ENCODE data around the gene COPS9. TPM values are rescaled to one million over a fixed set of nuclear protein-coding genes. Genes with fewer than 3 reads are reported as not detected.

The COPS9 gene
- total RNA-seq, 1 donor from 2014 or later, result 98.1 TPM

DNA sequence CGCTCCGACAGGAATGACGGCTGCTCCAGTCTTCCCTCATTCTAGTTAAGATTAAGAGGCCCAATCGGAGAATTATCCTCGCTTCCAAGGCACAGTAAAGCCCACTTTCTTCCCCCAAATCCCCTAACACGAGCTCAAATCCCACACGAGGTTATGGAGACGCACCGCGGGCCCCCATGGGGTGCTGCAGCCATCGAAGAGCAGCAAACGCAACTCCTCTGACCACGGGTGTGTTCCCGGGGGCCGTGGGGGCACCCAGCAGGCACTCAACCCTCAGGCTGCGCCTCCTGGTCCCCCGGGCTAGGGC is 446 bp downstream of the COPS9 start:
- H3K36me3 ChIP-seq, result peaks cover 31% of the 10 kb centered on the region
- no peaks in the 10 kb centered on the region for H3K27me3 ChIP-seq
- H3K4me1 ChIP-seq, result peaks cover 10% of the 10 kb centered on the region
- TF ChIP-seq, protein P1, sequence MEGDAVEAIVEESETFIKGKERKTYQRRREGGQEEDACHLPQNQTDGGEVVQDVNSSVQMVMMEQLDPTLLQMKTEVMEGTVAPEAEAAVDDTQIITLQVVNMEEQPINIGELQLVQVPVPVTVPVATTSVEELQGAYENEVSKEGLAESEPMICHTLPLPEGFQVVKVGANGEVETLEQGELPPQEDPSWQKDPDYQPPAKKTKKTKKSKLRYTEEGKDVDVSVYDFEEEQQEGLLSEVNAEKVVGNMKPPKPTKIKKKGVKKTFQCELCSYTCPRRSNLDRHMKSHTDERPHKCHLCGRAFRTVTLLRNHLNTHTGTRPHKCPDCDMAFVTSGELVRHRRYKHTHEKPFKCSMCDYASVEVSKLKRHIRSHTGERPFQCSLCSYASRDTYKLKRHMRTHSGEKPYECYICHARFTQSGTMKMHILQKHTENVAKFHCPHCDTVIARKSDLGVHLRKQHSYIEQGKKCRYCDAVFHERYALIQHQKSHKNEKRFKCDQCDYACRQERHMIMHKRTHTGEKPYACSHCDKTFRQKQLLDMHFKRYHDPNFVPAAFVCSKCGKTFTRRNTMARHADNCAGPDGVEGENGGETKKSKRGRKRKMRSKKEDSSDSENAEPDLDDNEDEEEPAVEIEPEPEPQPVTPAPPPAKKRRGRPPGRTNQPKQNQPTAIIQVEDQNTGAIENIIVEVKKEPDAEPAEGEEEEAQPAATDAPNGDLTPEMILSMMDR (IDR thresholded peaks at IDR 0.05), result no peak
- ATAC-seq (no peak), DNase-seq (no peak)
- H3K9me3 ChIP-seq, result no peaks in the 10 kb centered on the region
- intact Hi-C loops (cut with DNase I), result no loop called here
- peak overlapping the region; percentile 82 for H3K27ac ChIP-seq
- H3K4me3 ChIP-seq, result peak overlapping the region; percentile 100

DNA sequence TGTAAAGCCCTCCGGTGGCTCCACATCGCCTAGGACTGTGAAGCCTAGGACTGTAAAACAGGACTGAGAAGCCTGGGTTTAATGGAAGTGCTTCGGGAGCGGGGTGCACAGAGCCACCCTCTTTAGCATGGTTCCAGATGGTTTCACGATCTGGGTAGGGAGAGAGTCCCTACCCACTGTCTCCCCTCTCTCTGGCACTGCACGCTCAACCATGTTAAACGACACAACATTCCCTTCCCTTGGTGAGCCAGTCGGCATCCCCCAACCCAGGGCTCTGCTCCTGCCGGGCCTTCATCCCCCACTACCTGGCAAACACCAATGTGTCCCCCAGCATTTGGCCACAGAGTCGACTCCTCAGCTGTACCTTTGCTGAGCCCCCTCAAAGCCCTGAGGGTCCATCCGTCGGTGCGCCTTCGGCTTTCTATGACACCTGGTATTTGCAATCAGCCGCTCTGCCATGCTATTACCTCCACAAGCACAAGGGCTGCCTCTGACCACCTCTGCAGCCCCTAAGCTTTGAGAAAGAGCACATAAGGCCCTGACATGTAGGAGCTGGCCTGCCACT is 1.1 kb downstream of the COPS9 start:
- intact Hi-C loops (cut with DNase I), result no loop called here
- peaks cover 10% of the 10 kb centered on the region for H3K4me1 ChIP-seq
- H3K4me3 ChIP-seq, result peak overlapping the region; percentile 100
- H3K36me3 ChIP-seq, result peaks cover 37% of the 10 kb centered on the region
- H3K27me3 ChIP-seq, result no peaks in the 10 kb centered on the region
- ATAC-seq, result no peak
- peak overlapping the region; percentile 82 for H3K27ac ChIP-seq
- peak; percentile 45 for DNase-seq
- no peaks in the 10 kb centered on the region for H3K9me3 ChIP-seq
- TF ChIP-seq, protein P1 (IDR thresholded peaks at IDR 0.05), result no peak

DNA sequence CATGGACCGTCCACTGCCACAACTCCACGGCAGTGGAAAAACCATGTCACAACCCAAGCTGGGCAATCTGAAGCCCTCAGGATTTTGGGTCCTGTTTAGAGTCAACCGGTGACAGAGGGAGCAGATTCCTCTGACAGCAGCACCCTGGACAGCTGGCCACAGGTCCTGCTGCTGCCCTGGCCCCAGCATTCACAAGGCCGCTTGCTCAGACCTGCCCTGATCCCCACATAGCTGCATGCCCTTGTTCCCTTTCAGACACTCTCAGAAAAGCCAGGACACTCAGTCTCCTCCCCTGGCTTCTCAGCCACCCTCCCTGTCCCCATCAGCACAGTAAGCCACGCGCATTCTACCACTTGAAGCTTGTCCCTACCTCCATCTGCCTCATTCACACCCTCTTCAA is 1.6 kb downstream of the COPS9 start:
- Histone ChIP-seq H3K4me3 (no peak overlapping the region), H3K27ac (no peak overlapping the region), H3K36me3 (peaks cover 43% of the 10 kb centered on the region), H3K27me3 (no peaks in the 10 kb centered on the region), H3K9me3 (no peaks in the 10 kb centered on the region), H3K4me1 (peaks cover 10% of the 10 kb centered on the region)
- intact Hi-C loops (cut with DNase I), result no loop called here
- TF ChIP-seq, protein P1 (IDR thresholded peaks at IDR 0.05), result no peak
- no peak for ATAC-seq
- peak; percentile 44 for DNase-seq

DNA sequence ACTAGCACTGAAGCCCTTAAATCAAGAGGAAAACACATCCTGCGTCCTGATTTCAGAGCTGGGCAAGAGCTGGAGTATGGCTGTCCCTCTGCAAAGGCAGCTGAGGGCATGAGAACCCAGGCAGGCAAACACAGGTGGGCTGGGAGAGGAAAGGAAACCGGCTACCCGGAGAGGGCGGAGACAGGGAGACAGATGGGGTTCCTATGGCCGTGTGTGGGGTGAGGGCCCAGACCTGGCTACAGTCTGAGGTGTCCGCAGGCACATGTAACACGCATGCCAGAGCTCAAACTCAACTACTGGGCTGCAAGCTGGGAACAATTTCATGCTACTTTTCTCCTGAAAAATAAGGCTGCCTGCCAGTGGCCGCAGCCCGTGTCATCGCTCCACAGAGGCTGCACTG is 2.7 kb downstream of the COPS9 start:
- ATAC-seq (no peak), DNase-seq (peak; percentile 46)
- H3K27ac ChIP-seq, result no peak overlapping the region
- H3K4me1 ChIP-seq, result peaks cover 10% of the 10 kb centered on the region
- peaks cover 46% of the 10 kb centered on the region for H3K36me3 ChIP-seq
- H3K4me3 ChIP-seq, result no peak overlapping the region
- H3K27me3 ChIP-seq, result no peaks in the 10 kb centered on the region
- H3K9me3 ChIP-seq, result no peaks in the 10 kb centered on the region
- TF ChIP-seq, protein P1 (IDR thresholded peaks at IDR 0.05), result no peak
- intact Hi-C loops (cut with DNase I), result no loop called here

DNA sequence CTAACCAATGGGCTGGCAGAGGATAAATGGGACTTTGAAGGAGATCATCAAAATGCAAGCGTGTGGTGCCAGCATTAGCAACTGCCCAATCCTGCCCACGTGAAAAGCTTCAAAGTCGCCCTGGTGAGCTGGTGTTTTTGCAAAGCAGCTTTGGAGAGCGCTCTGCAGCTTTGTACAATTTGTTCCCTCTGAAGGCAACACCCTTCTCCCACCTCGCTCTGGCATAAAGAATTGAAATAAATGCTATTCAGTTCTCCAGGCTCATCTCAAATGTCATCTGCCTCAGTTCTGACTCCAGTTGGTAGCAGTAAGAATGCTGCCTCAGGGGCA is 3.5 kb downstream of the COPS9 start:
- ATAC-seq, result no peak
- Histone ChIP-seq H3K4me3 (no peak overlapping the region), H3K9me3 (no peaks in the 10 kb centered on the region), H3K27me3 (no peaks in the 10 kb centered on the region), H3K4me1 (peaks cover 10% of the 10 kb centered on the region), H3K27ac (no peak overlapping the region), H3K36me3 (peaks cover 54% of the 10 kb centered on the region)
- TF ChIP-seq, protein P1 (IDR thresholded peaks at IDR 0.05), result no peak
- intact Hi-C loops (cut with DNase I), result no loop called here
- no peak for DNase-seq
